Mesothelial cell of epicardium (in vitro differentiated cells): ENCODE measurements around the gene MACROD2. TPM values are rescaled to one million over a fixed set of nuclear protein-coding genes. Genes with fewer than 3 reads are reported as not detected.

Source experiments
- DNase-seq, 2 experiments: peaks; one replicate each; pipeline ENCODE4 v3.0.0; 2021; ENCODE audit warnings: low spot score in 2 of 2; ENCODE audit not compliant: unreplicated experiment in 2 of 2
- H3K27ac Mint-ChIP-seq: 2 replicates; pipeline ENCODE4 v1.8.0; 2021; ENCODE audit warnings: mixed read lengths
- H3K27me3 Mint-ChIP-seq: 2 replicates; pipeline ENCODE4 v1.8.0; 2021; ENCODE audit warnings: low read depth, mixed read lengths
- H3K36me3 Mint-ChIP-seq: 2 replicates; pipeline ENCODE4 v1.8.0; 2021; ENCODE audit warnings: mixed read lengths
- H3K4me1 Mint-ChIP-seq: 2 replicates; pipeline ENCODE4 v1.8.0; 2021; ENCODE audit warnings: mixed read lengths
- H3K4me3 Mint-ChIP-seq: 2 replicates; pipeline ENCODE4 v1.8.0; 2021; ENCODE audit warnings: mild to moderate bottlenecking, moderate library complexity, mixed read lengths
- H3K9me3 Mint-ChIP-seq: 2 replicates; pipeline ENCODE4 v1.8.0; 2021; ENCODE audit warnings: mixed read lengths
- CTCF ChIP-seq: fragments of 200-600 bp; sonication (generic); IDR thresholded peaks from one replicate; pipeline ENCODE4 v1.5.0; 2021; ENCODE audit warnings: antibody characterized with exemption; ENCODE audit not compliant: unreplicated experiment
- total RNA-seq: library from RNA; stranded (reverse); gene quantifications from 3 replicates; pipeline ENCODE4 v1.2.1, GENCODE V29; 2021

MACROD2 gene
- total RNA-seq, 1 donor from 2014 or later, result 10.0 TPM

- no peak for TF ChIP-seq CTCF
- Mint-ChIP-seq H3K36me3 (no peaks in the 10 kb centered on the region), H3K27me3 (peaks cover 2% of the 10 kb centered on the region), H3K9me3 (no peaks in the 10 kb centered on the region), H3K27ac (no peak overlapping the region), H3K4me3 (no peak overlapping the region), H3K4me1 (peaks cover 17% of the 10 kb centered on the region)
- DNase-seq, result no peak
Measured at GRCh38 chr20:16028923-16029322, 2033.6 kb downstream of the MACROD2 start.

GRCh38 chr20:16030253-16030652 is 2034.9 kb downstream of the MACROD2 start:
- Mint-ChIP-seq H3K27me3 (peaks cover 2% of the 10 kb centered on the region), H3K36me3 (no peaks in the 10 kb centered on the region)

GRCh38 chr20:16035576-16035975 is 2040.3 kb downstream of the MACROD2 start:
- no peak for TF ChIP-seq CTCF
- Mint-ChIP-seq H3K36me3 (no peaks in the 10 kb centered on the region), H3K4me3 (no peak overlapping the region), H3K27ac (no peak overlapping the region), H3K4me1 (peaks cover under 1% of the 10 kb centered on the region), H3K27me3 (peaks cover 2% of the 10 kb centered on the region), H3K9me3 (no peaks in the 10 kb centered on the region)
- no peak for DNase-seq

More at GRCh38 chr20:16030253-16030652, 2034.9 kb downstream of the MACROD2 start:
- H3K4me3 Mint-ChIP-seq, result no peak overlapping the region
- TF ChIP-seq CTCF, result no peak
- H3K27ac Mint-ChIP-seq, result no peak overlapping the region
- DNase-seq, result no peak
- no peaks in the 10 kb centered on the region for H3K9me3 Mint-ChIP-seq
- peaks cover 5% of the 10 kb centered on the region for H3K4me1 Mint-ChIP-seq

- DNase-seq, result no peak
- H3K4me1 Mint-ChIP-seq, result no peaks in the 10 kb centered on the region
- H3K9me3 Mint-ChIP-seq, result no peaks in the 10 kb centered on the region
- H3K27me3 Mint-ChIP-seq, result peaks cover 2% of the 10 kb centered on the region
- H3K4me3 Mint-ChIP-seq, result no peak overlapping the region
- H3K36me3 Mint-ChIP-seq, result no peaks in the 10 kb centered on the region
- H3K27ac Mint-ChIP-seq, result no peak overlapping the region
- no peak for TF ChIP-seq CTCF
Measured at GRCh38 chr20:16036331-16036730, 2041.0 kb downstream of the MACROD2 start.

- no peaks in the 10 kb centered on the region for H3K36me3 Mint-ChIP-seq
- DNase-seq, result no peak
- H3K4me1 Mint-ChIP-seq, result no peaks in the 10 kb centered on the region
- no peak overlapping the region for H3K4me3 Mint-ChIP-seq
- H3K27ac Mint-ChIP-seq, result no peak overlapping the region
- no peaks in the 10 kb centered on the region for H3K27me3 Mint-ChIP-seq
- no peak for TF ChIP-seq CTCF
- H3K9me3 Mint-ChIP-seq, result peaks cover 4% of the 10 kb centered on the region
Measured at GRCh38 chr20:16040742-16041141, 2045.4 kb downstream of the MACROD2 start.

- Mint-ChIP-seq H3K9me3 (peaks cover 4% of the 10 kb centered on the region), H3K27ac (no peak overlapping the region), H3K27me3 (no peaks in the 10 kb centered on the region), H3K4me3 (no peak overlapping the region), H3K36me3 (no peaks in the 10 kb centered on the region), H3K4me1 (peaks cover 4% of the 10 kb centered on the region)
- no peak for TF ChIP-seq CTCF
- DNase-seq, result no peak
Measured at GRCh38 chr20:16042731-16043130, 2047.4 kb downstream of the MACROD2 start.
